Gastroesophageal sphincter (tissue), 3 donors: ENCODE measurements around the gene NAP1L1.

Source experiments
- CTCF ChIP-seq, 4 experiments: fragments of 200-600 bp in 2 of 4; fragments of 450-650 bp in 2 of 4; sonication (generic) in 1 of 4; IDR thresholded peaks; one replicate each; pipeline ENCODE4 v1.5.1; 2017 to 2019; ENCODE audit warnings: antibody characterized with exemption in 4 of 4, mild to moderate bottlenecking in 2 of 4, moderate library complexity in 2 of 4
- POLR2A ChIP-seq, 2 donors: fragments of 450-650 bp; IDR thresholded peaks; one replicate each; pipeline ENCODE4 v1.6.1; 2017; ENCODE audit warnings: antibody characterized with exemption in 2 of 2, mild to moderate bottlenecking in 2 of 2, moderate library complexity in 1 of 2
- POLR2AphosphoS5 ChIP-seq: sonication (generic); formaldehyde crosslinking; IDR thresholded peaks from one replicate; pipeline ENCODE4 v1.6.1; 2017; ENCODE audit warnings: antibody characterized with exemption

GRCh38 chr12:76041406-76041805 lies 43.1 kb downstream of the NAP1L1 start:
- TF ChIP-seq CTCF (IDR thresholded peaks at IDR 0.05), result no peak
- no peak for TF ChIP-seq POLR2A (IDR thresholded peaks at IDR 0.05)
- no peak for TF ChIP-seq POLR2AphosphoS5
